ENCODE results near the gene IFT25.
"Not testable (repeated sequence)": the region's sequence is repeated elsewhere in the genome, so short reads cannot be mapped to it uniquely, and the experiment has no call there.

The IFT25 gene

GRCh38 chr1:53881853-53882252 lies 63.6 kb downstream of the IFT25 start:
- DNase-seq, result not testable (repeated sequence)

GRCh38 chr1:53878492-53879105 lies 66.9 kb downstream of the IFT25 start:
- peak; percentile 22 for DNase-seq

GRCh38 chr1:53875150-53875549 lies 70.3 kb downstream of the IFT25 start:
- not testable (repeated sequence) for DNase-seq

- no peak for DNase-seq
Measured at GRCh38 chr1:53871773-53872484, 73.6 kb downstream of the IFT25 start.

Measured in amniotic stem cell (primary cell).